HCT116 (cell line): ENCODE data around the gene REXO4. TPM values are rescaled to one million over a fixed set of nuclear protein-coding genes. Genes with fewer than 3 reads are reported as not detected.

ENCODE experiments used
- ATAC-seq: fragments of 200-7000 bp; cut with Tn5 transposase; 2 replicates; pipeline ENCODE4 v1.9.1; 2020; ENCODE audit warnings: mild to moderate bottlenecking, moderate library complexity
- BruUV-seq: library from RNA; stranded (reverse); fragments of 400-500 nt; replicated peaks from 2 replicates; lab custom pipeline; 2021; lab: Mats Ljungman, UMichigan
- CTCF ChIA-PET: fragments of 300-600 bp; sonication (Branson Sonifier 250); formaldehyde crosslinking; loops from one replicate; lab custom pipeline; 2021; ENCODE audit warnings: antibody characterized with exemption; lab: Charles Lee
- POLR2A ChIA-PET: fragments of 300-600, 350-600 bp; sonication (Branson Sonifier 250); formaldehyde crosslinking; loops from one replicate; lab custom pipeline; 2021; ENCODE audit warnings: antibody characterized with exemption; lab: Charles Lee
- RAD21 ChIA-PET, 2 experiments: fragments of 300-600 bp; sonication (Branson Sonifier 250); formaldehyde crosslinking; loops; one replicate each; lab custom pipeline; 2023; ENCODE audit warnings: low total read pairs in 2 of 2; ENCODE audit not compliant: uncharacterized antibody in 2 of 2, unreplicated experiment in 2 of 2, low non-redundant PET in 1 of 2; lab: Charles Lee
- DNase-seq: peaks from one replicate; pipeline ENCODE4 v3.0.0-alpha.2; 2010; ENCODE audit warnings: low read depth, low spot score
- H2AFZ ChIP-seq: fragments of 200-600 bp; shearing (Covaris generic), sonication (generic); 2 replicates; pipeline ENCODE4 v1.6.1; 2017; ENCODE audit warnings: low read depth, mixed run types, mixed read lengths, antibody characterized with exemption, low read length; ENCODE audit not compliant: poor library complexity, severe bottlenecking
- H3K27ac ChIP-seq: 2 replicates; pipeline ENCODE4 v1.5.1; 2012; ENCODE audit warnings: low read depth, low read length
- H3K27me3 ChIP-seq: fragments of 200-600 bp; sonication (generic); 2 replicates; pipeline ENCODE4 v1.6.1; 2016; ENCODE audit warnings: mixed run types, low read length, mixed read lengths; ENCODE audit not compliant: insufficient read depth
- H3K36me3 ChIP-seq, 2 experiments: fragments of 200-500 bp in 1 of 2; fragments of 200-600 bp in 1 of 2; sonication (Bioruptor generic) in 1 of 2; sonication (generic) in 1 of 2; 2 replicates each; pipeline versions ENCODE4 v1.5.1 to v1.6.1; 2014 to 2016; ENCODE audit warnings: low read length in 2 of 2, inconsistent platforms in 1 of 2, mixed read lengths in 1 of 2, mixed run types in 1 of 2; ENCODE audit not compliant: insufficient read depth in 2 of 2, control insufficient read depth in 1 of 2
- H3K4me1 ChIP-seq, 2 experiments: fragments of 200-600 bp in 1 of 2; sonication (generic) in 1 of 2; 2 replicates each; pipeline versions ENCODE4 v1.5.1 to v1.6.1; 2012 to 2017; ENCODE audit warnings: low read length in 2 of 2, inconsistent platforms in 1 of 2, mild to moderate bottlenecking in 1 of 2, mixed read lengths in 1 of 2, mixed run types in 1 of 2, moderate library complexity in 1 of 2; ENCODE audit not compliant: insufficient read depth in 2 of 2, control insufficient read depth in 1 of 2
- H3K4me2 ChIP-seq: fragments of 200-600 bp; sonication (generic); 2 replicates; pipeline ENCODE4 v1.6.1; 2017; ENCODE audit warnings: mixed run types, low read length, mixed read lengths
- H3K4me3 ChIP-seq, 2 experiments: fragments of 200-600 bp in 1 of 2; sonication (generic) in 1 of 2; replicated peaks in 1 of 2; 2 replicates each; pipeline ENCODE4 v1.5.1; 2011 to 2016; ENCODE audit warnings: low read length in 2 of 2, control low read depth in 1 of 2, low read depth in 1 of 2, mild to moderate bottlenecking in 1 of 2, mixed read lengths in 1 of 2, mixed run types in 1 of 2
- H3K79me2 ChIP-seq: fragments of 200-600 bp; sonication (generic); 2 replicates; pipeline ENCODE4 v1.6.1; 2017; ENCODE audit warnings: mild to moderate bottlenecking, mixed run types, low read length, moderate library complexity, mixed read lengths; ENCODE audit not compliant: insufficient read depth
- H3K9ac ChIP-seq: fragments of 200-600 bp; sonication (generic); 2 replicates; pipeline ENCODE4 v1.6.1; 2016; ENCODE audit warnings: low read length, mixed read lengths
- H3K9me2 ChIP-seq: fragments of 200-600 bp; sonication (generic), shearing (Covaris generic); 2 replicates; pipeline ENCODE4 v1.6.1; 2017; ENCODE audit warnings: mixed run types, mild to moderate bottlenecking, moderate library complexity; ENCODE audit not compliant: insufficient read depth
- H3K9me3 ChIP-seq, 2 experiments: fragments of 200-500 bp in 1 of 2; fragments of 200-600 bp in 1 of 2; sonication (Bioruptor generic) in 1 of 2; sonication (generic) in 1 of 2; 2 replicates each; pipeline ENCODE4 v1.6.1; 2014 to 2017; ENCODE audit warnings: low read length in 2 of 2, mixed read lengths in 2 of 2, inconsistent platforms in 1 of 2, low read depth in 1 of 2, mild to moderate bottlenecking in 1 of 2, mixed run types in 1 of 2, moderate library complexity in 1 of 2; ENCODE audit not compliant: control insufficient read depth in 1 of 2, insufficient read depth in 1 of 2
- H4K20me1 ChIP-seq: fragments of 200-600 bp; sonication (generic), shearing (Covaris generic); 2 replicates; pipeline ENCODE4 v1.6.1; 2017; ENCODE audit warnings: mixed run types, mild to moderate bottlenecking, moderate library complexity; ENCODE audit not compliant: insufficient read depth
- CBX3 ChIP-seq: IDR thresholded peaks from 2 replicates; pipeline ENCODE4 v1.6.1; 2012; ENCODE audit warnings: low read depth
- ELF1 ChIP-seq: IDR thresholded peaks from 2 replicates; pipeline ENCODE4 v1.6.1; 2012; ENCODE audit warnings: low read depth, borderline replicate concordance
- EZH2 ChIP-seq: fragments of 200-600 bp; sonication (generic); IDR thresholded peaks from 2 replicates; pipeline ENCODE4 v1.6.1; 2017; ENCODE audit warnings: antibody characterized with exemption, mixed run types
- JUND ChIP-seq: IDR thresholded peaks from 2 replicates; pipeline ENCODE4 v1.6.1; 2012
- RAD21 ChIP-seq: IDR thresholded peaks from 2 replicates; pipeline ENCODE4 v1.6.1; 2012; ENCODE audit warnings: low read depth, mild to moderate bottlenecking
- SIN3A ChIP-seq: IDR thresholded peaks from 2 replicates; pipeline ENCODE4 v1.6.1; 2012; ENCODE audit warnings: low read depth
- SP1 ChIP-seq: IDR thresholded peaks from 2 replicates; pipeline ENCODE4 v1.6.1; 2012; ENCODE audit warnings: low read depth
- ZNF274 ChIP-seq: fragments of 200-500 bp; sonication (Bioruptor generic); IDR thresholded peaks from 2 replicates; pipeline ENCODE4 v1.6.1; 2014; ENCODE audit warnings: mild to moderate bottlenecking, low read depth, low read length, inconsistent platforms
- intact Hi-C: fragments of 100-400 bp; cut with micrococcal nuclease; formaldehyde crosslinking; loops from 2 replicates; pipeline ENCODE4 v1.10.0; 2022
- total RNA-seq: library from RNA; stranded (reverse); gene quantifications from one replicate; pipeline ENCODE4 v1.2.1, GENCODE V29; 2021; ENCODE audit not compliant: unreplicated experiment
- TF ChIP-seq, protein P1 (sequence below), 3 experiments: fragments of 200-600 bp in 1 of 3; sonication (generic) in 1 of 3; IDR thresholded peaks in 2 of 3; conservative IDR thresholded peaks in 1 of 3; 2 replicates each; pipeline ENCODE4 v1.5.1; 2012 to 2017; ENCODE audit warnings: low read depth in 2 of 3, low read length in 2 of 3, antibody characterized with exemption in 1 of 3, borderline replicate concordance in 1 of 3, control low read depth in 1 of 3, mild to moderate bottlenecking in 1 of 3, mixed read lengths in 1 of 3, mixed run types in 1 of 3, moderate library complexity in 1 of 3; ENCODE audit not compliant: insufficient read depth in 1 of 3

The REXO4 gene
- total RNA-seq, 1 experiment from 2014 or later, result 24.6 TPM

DNA sequence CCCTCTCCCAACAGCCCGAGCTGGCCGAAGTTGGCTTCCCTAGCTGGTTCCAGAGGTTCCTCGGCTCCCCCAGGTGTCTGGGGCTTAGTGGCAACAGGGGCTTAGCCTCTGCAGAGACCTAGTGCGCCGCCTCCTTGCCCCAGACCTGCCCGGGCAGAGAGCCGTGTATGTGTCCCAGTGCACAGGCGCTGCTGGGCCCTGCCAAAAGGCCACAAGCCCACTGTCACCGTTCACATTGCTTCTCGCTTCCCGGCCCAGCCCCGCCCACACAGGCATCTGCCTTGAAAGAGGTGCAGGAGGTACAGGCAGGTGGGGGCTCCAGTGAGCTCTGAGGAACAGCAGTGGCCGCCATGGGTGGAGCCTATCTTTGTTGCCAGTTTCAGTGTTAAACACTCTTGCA lies 39.4 kb upstream of the REXO4 start:
- intact Hi-C loops, result no loop called here
- BruUV-seq, result no TSS peak
- ATAC-seq, result no peak
- TF ChIP-seq JUND (no peak), RAD21 (no peak)
- Histone ChIP-seq H3K9me3 (no peaks in the 10 kb centered on the region), H4K20me1 (no peaks in the 10 kb centered on the region), H2AFZ (no peak overlapping the region), H3K79me2 (no peaks in the 10 kb centered on the region), H3K27me3 (no peaks in the 10 kb centered on the region), H3K9ac (no peak overlapping the region), H3K27ac (no peak overlapping the region), H3K4me3 (no peak overlapping the region), H3K9me2 (no peaks in the 10 kb centered on the region), H3K4me1 (peaks cover 16 to 17% of the 10 kb centered on the region in 2 experiments), H3K36me3 (no peaks in the 10 kb centered on the region), H3K4me2 (no peak overlapping the region)
- no peak for DNase-seq
- ChIA-PET RAD21 (no interaction called here), POLR2A (no interaction called here), CTCF (no interaction called here)

DNA sequence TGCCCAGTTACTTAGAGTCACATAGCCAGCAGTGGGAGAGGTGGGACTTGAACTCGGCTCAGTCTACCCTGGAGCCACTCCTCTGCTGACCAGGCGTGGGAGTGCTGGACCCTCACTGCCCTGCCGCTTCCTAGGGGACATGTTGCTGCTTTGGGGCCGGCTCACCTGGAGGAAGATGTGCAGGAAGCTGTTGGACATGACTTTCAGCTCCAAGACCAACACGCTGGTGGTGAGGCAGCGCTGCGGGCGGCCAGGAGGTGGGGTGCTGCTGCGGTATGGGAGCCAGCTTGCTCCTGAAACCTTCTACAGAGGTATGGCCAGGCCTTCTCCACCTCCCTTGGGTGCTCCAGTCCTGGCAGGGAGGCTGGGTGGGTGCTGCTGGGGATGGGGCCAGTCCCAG lies 38.6 kb upstream of the REXO4 start:
- no peaks in the 10 kb centered on the region for H3K79me2 ChIP-seq
- H3K9ac ChIP-seq, result no peak overlapping the region
- no peak overlapping the region for H3K4me2 ChIP-seq
- POLR2A ChIA-PET, result no interaction called here
- intact Hi-C loops, result no loop called here
- RAD21 ChIA-PET, result no interaction called here
- no peak overlapping the region for H2AFZ ChIP-seq
- TF ChIP-seq SIN3A, result no peak
- TF ChIP-seq, protein P1, sequence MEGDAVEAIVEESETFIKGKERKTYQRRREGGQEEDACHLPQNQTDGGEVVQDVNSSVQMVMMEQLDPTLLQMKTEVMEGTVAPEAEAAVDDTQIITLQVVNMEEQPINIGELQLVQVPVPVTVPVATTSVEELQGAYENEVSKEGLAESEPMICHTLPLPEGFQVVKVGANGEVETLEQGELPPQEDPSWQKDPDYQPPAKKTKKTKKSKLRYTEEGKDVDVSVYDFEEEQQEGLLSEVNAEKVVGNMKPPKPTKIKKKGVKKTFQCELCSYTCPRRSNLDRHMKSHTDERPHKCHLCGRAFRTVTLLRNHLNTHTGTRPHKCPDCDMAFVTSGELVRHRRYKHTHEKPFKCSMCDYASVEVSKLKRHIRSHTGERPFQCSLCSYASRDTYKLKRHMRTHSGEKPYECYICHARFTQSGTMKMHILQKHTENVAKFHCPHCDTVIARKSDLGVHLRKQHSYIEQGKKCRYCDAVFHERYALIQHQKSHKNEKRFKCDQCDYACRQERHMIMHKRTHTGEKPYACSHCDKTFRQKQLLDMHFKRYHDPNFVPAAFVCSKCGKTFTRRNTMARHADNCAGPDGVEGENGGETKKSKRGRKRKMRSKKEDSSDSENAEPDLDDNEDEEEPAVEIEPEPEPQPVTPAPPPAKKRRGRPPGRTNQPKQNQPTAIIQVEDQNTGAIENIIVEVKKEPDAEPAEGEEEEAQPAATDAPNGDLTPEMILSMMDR (IDR thresholded peaks at IDR 0.05 in 2 of 3, conservative IDR thresholded peaks at IDR 0.05 in 1 of 3; ENCODE audit: borderline replicate concordance in 1 of 3, insufficient read depth in 1 of 3, low read depth in 2 of 3, low read length in 2 of 3), result peak in 2 of 3 experiments; percentile 8 to 48; a peak in 2 of 6 replicates
- TF ChIP-seq SP1, result no peak
- no peak for TF ChIP-seq ELF1
- TF ChIP-seq ZNF274, result no peak
- TF ChIP-seq CBX3, result no peak
- TF ChIP-seq EZH2, result no peak
- H3K27me3 ChIP-seq, result no peaks in the 10 kb centered on the region
- no TSS peak for BruUV-seq
- H3K4me1 ChIP-seq, result peaks cover 16 to 17% of the 10 kb centered on the region in 2 experiments
- ATAC-seq (no peak), DNase-seq (no peak)
- no peak overlapping the region for H3K27ac ChIP-seq
- H3K9me3 ChIP-seq, result no peaks in the 10 kb centered on the region
- no peaks in the 10 kb centered on the region for H3K36me3 ChIP-seq
- no peaks in the 10 kb centered on the region for H4K20me1 ChIP-seq
- no peaks in the 10 kb centered on the region for H3K9me2 ChIP-seq
- CTCF ChIA-PET, result no interaction called here
- no peak overlapping the region for H3K4me3 ChIP-seq
